Gastroesophageal sphincter (tissue), 3 donors: ENCODE measurements around the gene B4GALT7.

ENCODE experiments used
- CTCF ChIP-seq, 4 experiments: fragments of 200-600 bp in 2 of 4; fragments of 450-650 bp in 2 of 4; sonication (generic) in 1 of 4; IDR thresholded peaks; one replicate each; pipeline ENCODE4 v1.5.1; 2017 to 2019; ENCODE audit warnings: antibody characterized with exemption in 4 of 4, mild to moderate bottlenecking in 2 of 4, moderate library complexity in 2 of 4
- EP300 ChIP-seq: sonication (generic); formaldehyde crosslinking; IDR thresholded peaks from one replicate; pipeline ENCODE4 v1.6.1; 2017; ENCODE audit warnings: antibody characterized with exemption, mild to moderate bottlenecking
- POLR2A ChIP-seq, 2 donors: fragments of 450-650 bp; IDR thresholded peaks; one replicate each; pipeline ENCODE4 v1.6.1; 2017; ENCODE audit warnings: antibody characterized with exemption in 2 of 2, mild to moderate bottlenecking in 2 of 2, moderate library complexity in 1 of 2
- POLR2AphosphoS5 ChIP-seq: sonication (generic); formaldehyde crosslinking; IDR thresholded peaks from one replicate; pipeline ENCODE4 v1.6.1; 2017; ENCODE audit warnings: antibody characterized with exemption

- no peak for TF ChIP-seq CTCF (IDR thresholded peaks at IDR 0.05)
- no peak for TF ChIP-seq POLR2A (IDR thresholded peaks at IDR 0.05)
- no peak for TF ChIP-seq POLR2AphosphoS5
- no peak for TF ChIP-seq EP300
Observed at GRCh38 chr5:177611446-177612214, 11.7 kb downstream of the B4GALT7 start.
